ENCODE data around the gene ZNF184.

Gene ZNF184

DNA sequence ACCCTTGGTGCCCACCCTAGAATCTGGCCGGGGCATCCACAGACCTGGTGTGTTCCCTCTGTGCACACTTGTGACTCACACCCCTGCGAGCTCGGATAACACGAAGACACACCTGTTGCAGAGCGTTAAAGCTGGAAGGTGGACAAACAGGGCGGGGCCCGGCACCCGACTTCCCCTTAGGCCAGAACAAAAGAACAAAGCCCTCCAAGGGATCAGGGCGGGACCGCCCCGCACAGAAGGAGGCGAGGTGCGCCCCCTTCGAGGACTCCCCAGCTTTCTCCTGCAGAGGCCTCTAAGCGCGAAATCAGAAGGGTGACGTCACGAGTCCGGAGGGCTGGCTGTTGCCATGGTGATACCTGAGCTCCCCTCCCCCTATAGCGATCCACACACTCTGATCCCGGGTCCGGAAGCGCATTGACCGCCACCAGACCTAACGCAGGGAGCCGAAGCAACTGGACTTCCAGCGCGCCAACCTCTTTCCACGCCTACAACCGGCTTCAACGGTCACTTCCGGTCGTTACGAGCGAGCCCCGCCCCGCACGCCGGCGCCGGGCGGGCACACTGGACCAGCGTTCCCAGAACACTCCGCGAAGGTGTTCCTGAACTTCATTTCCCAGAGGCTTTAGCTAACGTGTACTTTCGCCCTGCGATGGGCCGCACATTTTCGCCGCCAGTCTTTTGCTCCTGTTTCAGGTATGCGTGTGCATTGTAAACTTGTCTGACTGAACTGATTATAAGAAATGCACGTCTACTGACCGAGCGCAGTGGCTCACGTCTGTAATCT is at the start of gene ZNF184:
Gene ZNF184 (minus strand): TSS at position 489 of the 784 bp plus-strand sequence. CDS start 811 bp downstream, outside the sequence.
- DNase-seq: peak; percentile 99

DNA sequence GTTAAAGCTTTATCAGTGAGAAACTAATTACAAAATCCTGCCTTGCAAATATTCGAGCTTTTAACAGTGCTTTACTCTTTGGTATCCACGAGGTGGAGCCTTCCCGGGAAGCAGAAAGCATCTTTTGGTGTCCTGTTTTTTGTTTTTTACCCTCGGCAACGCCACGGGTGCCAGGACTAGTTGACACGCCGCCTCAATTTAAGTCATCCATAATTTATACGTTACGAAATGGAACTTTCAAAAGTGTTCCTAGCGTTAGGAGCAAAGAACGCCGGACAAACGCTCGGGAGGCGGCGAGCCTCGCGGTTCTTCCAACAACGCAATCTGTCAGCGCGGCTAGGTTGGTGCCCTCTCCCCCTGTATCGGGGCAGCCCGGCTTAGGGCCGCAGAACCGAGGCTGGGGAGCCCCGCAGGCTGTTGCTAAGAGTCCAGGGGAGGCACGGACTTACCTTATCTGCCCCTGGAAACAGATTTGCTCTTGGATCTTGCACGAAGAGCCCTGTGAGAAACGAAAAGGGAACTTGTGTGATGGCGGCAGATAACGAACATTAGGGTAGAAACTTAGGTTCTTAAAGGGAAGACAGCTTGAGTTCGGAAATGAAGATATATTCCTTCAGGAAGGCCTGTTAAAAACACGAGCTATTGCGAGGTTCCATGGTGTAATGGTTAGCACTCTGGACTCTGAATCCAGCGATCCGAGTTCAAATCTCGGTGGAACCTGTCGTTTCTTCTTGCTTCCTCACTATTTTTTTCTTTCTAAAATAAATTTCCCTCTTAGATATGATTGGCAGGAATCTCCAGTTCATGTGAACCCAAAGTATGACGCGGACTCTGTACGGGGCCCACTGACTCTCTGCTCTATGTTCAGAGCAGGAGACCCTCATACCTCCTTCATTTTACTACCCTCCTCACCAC is 46.2 kb upstream of the ZNF184 start:
- DNase-seq: peak; percentile 88

DNA sequence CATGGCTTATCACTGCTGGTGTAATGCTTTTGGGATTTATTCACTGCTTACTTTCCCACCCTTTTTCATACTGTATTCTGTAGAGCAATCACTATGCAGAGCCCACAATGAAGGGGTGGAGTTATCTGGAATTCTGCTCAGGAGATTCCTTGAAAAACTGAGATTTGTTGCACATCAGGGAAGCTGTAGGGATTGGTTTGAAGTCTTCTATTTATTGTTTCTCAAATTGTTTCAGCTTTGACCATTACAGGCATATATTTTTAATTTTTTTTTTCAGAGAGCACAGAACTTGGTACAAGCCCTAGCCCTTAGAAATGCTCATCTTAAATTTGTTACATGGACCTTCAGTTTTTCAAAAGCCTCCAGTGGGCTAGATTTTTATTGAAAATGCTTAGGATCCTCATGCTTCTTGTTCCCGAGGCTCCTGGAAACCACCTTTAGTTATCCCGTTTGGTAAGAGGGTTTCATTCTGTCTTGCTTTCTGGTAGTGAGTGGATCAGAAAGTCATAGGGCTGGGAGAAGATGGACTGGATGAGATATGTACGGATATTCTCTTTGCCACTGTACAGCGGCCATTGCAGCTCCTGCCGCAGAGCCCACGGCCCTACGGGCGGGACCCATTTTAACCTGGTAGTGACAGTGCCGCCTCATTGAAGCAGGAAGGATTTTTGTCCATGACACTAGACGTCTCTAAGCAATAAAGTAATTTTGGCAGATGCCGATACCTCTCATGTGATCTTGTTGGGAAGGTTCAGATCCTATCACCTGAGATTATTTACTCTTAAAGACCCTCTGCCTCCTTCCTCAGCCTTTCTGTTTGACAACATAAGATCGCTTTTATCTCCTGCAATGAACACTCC is 45.3 kb upstream of the ZNF184 start:
- no peak for DNase-seq

DNA sequence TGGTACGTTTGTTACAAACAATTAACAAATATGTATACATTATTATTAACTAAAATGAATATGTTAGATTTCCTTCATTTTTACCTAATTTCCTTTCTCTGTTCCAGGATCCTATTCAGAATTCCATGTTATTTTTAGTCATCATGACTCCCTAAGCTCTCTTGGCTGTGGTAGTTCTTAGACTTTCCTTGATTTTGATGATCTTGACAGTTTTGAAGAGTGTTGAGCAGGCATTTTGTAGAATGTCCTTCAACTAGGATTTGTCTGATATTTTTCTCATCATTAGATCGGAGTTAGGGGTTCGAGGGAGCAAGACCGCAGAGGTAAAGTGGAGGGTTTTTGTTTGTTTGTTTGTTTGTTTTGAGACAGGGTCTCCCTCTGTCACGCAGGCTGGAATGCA is 44.3 kb upstream of the ZNF184 start:
- no peak for DNase-seq

DNA sequence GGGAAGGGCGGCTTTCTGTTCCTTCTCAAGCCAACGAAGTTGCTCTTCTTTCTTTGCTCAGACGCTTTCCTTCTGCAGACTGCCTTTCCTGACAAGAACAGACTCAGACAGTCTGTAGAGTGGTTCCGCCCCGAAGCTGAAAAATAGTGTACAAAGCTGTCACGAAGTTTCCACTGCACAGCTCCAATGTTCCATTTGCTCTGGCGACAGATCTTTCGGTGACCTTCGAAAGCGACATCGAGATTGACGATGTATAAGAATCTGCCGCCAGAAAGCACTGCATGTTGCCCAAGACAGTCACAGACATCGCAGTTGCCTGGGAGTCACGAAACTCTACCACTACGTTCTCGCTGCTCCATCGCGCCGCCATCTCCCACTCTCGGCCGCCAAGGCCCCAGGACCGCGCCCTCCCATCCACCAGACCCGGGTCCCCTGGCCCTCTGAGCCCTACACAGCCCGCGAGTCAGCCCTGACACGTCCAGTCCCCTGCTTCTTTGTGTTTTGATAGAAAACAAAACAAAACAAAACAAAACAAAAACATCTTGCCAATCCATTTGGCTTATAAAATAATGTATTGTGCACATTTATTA is 42.1 kb upstream of the ZNF184 start:
- DNase-seq: no peak

DNA sequence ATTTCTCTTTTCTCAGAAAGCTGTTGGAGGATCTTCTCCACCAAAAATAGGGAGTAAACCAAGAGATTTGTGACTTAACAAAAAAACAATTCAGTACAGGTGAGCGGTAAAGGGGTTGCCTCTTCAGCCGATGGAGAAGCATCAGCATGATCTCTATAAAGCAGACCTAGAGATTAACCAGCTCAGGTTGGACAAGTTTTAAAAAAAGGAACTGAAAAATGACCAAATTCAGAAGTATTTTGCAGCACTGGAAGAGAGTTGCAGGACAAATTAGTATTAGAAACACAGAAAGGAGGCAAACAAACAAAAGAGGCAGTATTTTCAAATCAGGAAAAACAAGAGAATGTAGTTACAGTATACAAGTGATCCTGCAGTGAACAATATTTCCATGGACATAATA is 39.6 kb upstream of the ZNF184 start:
- DNase-seq: peak; percentile 21

DNA sequence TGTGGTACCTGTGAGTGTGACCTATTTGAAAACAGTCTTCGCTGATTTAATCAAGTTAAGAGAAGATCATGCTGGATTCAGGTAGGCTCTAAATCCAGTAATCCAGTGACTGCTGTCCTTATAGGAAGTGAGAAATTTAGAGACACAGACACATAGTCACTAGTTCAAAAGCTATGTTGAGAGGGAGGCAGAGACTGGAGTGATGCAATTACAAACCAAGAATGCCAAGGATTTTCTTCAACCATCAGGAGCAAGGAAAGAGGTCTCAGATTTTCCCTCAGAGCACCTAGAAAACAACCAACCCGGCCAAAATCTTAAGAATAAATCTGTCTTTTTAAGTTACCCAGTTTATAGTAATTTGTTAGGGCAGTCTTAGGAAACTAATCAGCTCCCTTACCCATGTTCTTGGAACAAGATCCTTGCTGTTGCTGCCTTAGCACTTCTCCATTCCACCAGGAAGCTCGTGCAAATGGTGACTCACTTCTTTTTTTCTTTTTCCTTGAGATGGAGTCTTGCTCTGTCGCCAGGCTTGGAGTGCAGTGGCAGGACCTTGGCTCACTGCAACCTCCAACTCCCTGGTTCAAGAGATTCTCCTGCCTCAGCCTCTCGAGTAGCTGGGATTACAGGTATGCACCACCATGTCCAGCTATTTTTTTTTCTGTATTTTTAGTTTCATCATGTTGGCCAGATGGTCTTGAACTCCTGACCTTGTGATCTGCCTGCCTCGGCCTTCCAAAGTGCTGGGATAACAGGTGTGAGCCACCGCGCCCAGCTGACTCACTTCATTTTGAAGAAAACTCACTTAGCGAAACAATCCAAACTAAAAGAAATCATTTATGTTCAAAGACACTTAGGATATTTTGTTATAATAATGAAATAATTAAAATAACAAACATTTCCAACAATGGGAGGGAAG is 34.4 kb upstream of the ZNF184 start:
- DNase-seq: no peak

DNA sequence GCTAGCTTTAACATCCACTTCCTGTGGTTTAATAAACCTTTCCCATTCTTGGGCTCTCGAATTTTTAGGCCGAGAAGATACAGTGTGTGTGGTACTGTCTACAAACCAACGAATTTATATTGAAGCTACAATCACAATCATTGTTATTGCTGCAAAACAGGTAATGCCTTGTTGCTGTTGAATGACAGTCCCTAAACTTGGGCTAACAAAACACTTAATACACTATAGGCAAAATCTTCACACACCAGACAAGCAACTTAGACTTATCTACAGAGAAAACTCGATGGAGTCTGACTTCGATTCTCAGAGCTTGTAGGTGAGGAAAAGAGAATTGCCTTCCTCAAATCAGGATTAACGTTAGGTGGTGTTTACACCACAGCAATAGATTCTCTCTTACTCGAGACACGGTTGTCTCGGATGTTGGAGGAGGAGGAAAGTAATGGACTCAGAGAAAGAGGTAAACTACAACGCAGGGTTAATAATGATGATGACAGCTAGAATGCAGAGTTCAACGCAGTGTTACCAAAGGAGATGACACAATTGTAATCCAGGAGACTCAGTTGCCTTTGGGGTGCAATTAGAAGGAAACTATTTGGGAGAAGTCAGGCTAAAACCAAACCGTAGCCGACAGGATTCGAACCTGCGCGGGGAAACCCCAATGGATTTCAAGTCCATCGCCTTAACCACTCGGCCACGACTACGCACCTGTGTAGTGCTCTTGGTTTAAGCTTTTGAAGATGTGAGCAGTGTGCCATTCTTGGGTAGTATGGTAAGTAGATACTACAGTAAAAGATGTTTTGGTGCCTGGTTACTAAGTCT is 32.5 kb upstream of the ZNF184 start:
- DNase-seq: peak; percentile 90

DNA sequence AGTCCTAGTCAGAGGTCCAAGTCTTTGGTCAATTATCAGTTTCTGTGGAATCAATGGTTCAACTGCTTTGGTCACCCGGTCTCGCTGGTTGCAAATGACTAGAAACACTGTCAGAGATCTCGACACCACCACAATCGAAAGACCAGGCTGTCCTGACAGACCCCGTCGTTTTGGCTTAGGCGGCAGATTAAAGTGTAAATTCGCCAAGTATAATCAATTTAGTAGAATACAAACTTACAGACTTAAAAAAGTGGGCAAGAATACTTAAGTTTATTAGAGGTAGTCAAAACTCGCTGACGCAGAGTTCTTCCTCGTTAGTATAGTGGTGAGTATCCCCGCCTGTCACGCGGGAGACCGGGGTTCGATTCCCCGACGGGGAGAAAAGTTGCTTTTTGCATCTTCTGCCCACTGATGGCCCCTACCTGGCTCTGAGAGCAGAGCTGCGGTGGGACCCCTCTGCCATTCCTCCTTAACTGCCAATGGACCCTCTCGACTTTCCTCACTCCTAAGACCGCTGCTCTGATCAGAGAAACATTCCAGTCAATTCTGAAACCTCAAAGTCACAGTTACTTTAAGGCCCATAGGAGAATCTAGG is 30.6 kb upstream of the ZNF184 start:
- peak; percentile 88 for DNase-seq

DNA sequence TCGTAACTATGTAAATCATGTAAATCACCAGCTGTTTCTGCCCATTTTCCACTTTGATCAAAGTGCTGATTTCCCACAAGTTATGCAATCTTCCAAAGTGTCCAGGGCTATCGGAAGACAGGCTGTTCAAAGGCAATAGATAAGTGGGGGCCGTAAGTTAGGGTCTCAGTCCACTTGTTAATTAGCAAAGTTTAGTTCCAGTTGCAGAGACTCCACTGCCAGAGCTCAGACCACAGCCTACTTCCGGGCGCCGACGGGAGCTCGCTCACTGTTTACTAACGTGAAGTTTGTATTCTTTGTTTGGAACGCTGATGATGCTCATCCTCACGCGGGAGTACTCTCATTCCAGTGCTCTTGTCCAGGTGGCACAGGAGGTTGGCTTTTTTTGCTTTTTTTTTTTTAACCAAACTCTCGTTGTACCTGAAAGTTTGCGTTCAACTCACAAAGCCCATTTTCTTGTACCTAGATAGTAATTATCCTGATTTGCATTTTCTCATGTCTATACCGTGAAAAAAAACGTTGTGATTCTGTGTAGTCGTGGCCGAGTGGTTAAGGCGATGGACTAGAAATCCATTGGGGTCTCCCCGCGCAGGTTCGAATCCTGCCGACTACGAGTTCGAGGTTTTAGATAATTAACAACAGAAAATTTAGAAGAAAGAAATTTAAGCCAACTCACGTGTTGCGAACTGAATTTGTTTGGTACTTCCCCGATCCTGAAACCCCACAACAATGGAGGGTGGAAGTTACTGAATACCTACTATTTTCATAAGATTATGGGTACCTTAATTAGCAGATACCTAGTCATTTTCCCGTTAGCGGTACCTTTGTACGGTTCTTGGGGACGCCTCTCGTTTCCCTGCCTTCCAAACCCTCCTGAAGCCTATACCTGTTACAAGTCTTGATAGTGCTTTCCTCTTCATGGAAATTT is 29.9 kb upstream of the ZNF184 start:
- DNase-seq: peak; percentile 89

DNA sequence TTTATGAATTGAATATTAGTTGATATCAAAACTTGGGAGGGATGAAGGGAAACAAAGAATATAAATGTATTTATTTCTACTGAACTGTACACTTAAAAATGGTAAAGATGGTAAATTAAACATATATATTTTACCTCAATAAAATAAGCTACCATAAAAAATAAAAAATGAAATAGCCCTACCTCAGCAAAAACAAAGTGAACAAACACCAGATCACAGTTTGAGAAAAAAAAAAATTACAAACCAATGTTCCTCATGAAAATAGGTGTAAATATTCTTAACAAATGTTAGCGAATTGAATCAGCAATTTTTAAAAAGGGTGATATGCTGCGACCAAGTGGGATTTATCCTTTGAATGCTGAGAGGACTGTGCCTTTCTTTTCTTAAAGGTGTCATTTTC is 28.3 kb upstream of the ZNF184 start:
- DNase-seq: no peak

DNA sequence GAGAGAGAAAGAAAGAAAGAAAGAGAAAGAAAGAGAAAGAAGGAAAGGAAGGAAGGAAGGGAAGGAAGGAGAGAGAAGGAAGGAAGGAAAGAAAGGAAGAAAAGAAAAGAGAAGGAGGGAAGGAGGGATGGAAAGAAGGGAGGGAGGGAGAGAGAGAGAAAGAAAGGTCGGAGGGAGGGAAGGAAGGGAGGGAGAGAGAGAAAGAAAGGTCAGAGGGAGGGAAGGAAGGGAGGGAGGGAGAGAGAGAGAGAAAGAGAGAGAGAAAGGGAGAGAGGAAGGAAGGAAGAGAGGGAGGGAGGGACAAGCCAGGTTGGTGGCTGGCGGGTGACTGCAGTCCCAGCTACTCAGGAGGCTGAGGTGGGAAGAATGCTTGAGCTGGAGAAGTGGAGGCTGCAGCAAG is 27.3 kb upstream of the ZNF184 start:
- DNase-seq: no peak

DNA sequence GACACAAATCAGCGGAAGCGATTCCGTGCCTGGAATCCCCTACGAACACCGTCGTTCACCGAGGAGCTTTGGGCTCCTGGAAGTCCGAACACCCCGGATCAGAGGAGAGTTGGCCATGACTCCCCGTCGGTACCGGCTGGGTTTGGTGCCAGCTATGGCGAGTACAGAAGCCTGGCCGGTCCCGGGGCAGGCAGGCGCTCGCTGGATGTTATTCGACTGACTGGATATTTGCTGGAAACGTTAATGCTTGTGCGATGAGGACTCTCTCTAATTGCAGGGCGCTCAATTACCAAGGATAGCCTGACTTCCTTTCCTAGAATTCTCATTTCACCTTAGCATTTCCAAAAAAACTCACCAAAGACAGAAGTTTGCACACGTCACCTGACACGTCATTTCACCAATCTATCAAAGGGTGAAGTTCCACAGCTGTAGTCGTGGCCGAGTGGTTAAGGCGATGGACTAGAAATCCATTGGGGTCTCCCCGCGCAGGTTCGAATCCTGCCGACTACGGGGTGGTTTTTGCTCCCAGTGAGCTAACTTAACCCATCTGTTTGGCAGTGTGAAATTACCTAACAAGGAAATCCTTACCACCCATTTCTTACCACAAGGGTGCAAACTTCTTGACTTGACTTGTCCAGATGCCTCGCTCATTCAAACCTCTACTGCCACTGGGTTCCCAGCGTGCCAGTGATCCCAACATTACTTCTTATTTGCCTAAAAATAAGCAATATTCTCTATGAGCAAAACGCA is 22.7 kb upstream of the ZNF184 start:
- DNase-seq: peak; percentile 58

DNA sequence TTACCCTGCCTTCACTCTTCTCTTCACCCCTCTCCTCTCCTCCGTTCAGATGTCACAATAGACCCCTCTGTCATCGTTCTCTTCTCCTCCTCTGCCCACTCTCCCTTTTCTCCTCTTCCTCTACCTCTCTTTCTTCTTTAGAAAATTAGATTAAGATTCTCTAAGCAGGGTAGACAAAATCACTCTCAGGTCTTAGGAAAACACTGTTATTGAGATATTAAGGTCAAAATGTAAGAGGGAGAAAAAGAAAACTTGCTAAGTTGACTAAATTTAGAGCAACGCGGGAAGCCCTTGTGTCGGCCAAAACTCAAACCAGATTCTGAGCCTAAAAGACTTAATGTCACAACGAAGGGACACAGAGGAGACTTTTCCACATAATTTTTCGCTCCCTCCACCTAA is 22.1 kb upstream of the ZNF184 start:
- DNase-seq: no peak

DNA sequence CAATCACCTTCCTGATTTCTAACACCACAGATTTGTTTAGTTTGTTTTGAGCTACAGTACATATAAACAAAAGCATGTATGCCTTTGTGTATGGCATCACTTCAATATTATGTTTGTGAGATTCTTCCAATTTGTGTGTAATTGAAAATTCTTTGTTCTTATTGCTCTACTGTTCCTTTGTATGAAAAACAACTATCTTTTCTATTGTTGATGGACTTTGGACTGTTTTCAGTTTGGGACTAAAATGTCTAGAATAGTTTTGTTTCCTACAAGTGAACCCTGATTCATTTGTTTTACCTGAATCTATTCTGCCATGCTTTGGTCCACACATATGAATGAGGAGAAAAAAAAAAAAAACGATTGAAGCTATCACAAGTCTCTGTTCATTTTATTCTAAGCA is 21.2 kb upstream of the ZNF184 start:
- DNase-seq: no peak

DNA sequence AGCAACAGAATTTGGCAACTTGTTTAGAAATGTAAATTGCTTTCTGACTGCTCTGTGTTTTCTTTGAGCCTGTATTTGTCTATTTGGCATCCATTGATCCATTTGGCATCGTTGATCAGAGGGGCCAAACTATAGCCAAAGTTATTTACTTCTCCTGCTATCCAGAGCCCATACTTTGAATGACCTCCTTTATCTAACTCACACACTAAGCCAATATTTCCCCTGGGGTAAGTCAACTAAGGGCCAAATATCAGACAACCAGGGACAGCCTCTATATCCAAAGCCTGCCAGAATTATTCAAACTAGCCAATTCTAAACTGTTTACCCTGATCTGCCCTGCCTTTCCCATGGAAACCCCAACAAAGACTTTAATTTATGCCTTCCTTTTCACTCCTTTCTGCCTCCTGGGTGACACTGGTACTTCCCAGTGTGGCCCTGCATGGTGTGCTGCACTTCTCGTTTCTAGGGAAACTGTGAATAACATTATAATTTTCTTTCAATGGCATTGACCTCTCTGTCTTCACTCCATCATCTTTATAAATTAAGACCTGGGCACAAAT is 19.8 kb upstream of the ZNF184 start:
- no peak for DNase-seq

DNA sequence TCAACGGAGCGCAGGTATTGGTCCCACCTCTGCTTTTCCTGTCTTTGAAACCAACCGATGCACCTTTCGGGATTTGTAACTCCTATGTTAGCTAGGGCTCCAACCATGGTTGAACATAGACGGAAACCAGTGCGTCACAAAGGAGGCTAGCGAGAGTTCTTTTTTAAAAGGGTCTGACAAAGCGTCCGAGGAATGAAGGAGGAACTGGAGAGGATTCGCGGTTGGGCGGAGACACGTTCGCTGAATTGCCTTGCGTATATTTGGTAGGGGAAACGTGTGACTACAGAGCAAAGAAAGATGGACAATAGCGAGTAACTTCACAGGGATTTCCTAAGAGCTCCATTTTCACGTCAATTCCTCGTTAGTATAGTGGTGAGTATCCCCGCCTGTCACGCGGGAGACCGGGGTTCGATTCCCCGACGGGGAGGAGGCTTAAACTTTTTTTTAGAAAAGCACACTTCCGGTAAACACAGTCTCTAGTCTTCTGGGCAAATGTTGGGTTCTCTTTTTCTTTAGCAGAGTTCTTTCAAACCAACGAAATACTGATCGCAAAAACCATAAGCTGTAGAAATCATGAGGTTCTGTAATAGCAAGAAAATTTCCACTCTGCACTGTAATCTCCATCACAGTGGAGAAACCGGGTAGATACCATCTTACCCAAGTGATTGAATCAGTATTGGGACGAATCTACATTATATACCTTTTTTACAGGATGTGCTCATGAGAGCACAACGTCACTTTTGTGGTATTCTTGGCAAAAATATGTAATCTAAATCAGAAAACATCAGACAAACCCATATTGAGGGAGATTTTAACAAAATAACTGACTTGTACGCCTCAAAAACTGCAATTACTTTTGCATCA is 6.6 kb upstream of the ZNF184 start:
- peak; percentile 89 for DNase-seq
